GM18870 (cell line): ENCODE results near the gene MTIF2.
"Not testable (repeated sequence)": the region's sequence is repeated elsewhere in the genome, so short reads cannot be mapped to it uniquely, and the experiment has no call there.

Experiments used
- ATAC-seq: cut with Tn5 transposase; IDR thresholded peaks from one replicate; pipeline ENCODE4 v1.9.1; 2021; ENCODE audit warnings: moderate library complexity; ENCODE audit not compliant: unreplicated experiment

The MTIF2 gene, protein sequence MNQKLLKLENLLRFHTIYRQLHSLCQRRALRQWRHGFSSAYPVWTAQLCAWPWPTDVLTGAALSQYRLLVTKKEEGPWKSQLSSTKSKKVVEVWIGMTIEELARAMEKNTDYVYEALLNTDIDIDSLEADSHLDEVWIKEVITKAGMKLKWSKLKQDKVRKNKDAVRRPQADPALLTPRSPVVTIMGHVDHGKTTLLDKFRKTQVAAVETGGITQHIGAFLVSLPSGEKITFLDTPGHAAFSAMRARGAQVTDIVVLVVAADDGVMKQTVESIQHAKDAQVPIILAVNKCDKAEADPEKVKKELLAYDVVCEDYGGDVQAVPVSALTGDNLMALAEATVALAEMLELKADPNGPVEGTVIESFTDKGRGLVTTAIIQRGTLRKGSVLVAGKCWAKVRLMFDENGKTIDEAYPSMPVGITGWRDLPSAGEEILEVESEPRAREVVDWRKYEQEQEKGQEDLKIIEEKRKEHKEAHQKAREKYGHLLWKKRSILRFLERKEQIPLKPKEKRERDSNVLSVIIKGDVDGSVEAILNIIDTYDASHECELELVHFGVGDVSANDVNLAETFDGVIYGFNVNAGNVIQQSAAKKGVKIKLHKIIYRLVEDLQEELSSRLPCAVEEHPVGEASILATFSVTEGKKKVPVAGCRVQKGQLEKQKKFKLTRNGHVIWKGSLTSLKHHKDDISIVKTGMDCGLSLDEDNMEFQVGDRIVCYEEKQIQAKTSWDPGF

DNA sequence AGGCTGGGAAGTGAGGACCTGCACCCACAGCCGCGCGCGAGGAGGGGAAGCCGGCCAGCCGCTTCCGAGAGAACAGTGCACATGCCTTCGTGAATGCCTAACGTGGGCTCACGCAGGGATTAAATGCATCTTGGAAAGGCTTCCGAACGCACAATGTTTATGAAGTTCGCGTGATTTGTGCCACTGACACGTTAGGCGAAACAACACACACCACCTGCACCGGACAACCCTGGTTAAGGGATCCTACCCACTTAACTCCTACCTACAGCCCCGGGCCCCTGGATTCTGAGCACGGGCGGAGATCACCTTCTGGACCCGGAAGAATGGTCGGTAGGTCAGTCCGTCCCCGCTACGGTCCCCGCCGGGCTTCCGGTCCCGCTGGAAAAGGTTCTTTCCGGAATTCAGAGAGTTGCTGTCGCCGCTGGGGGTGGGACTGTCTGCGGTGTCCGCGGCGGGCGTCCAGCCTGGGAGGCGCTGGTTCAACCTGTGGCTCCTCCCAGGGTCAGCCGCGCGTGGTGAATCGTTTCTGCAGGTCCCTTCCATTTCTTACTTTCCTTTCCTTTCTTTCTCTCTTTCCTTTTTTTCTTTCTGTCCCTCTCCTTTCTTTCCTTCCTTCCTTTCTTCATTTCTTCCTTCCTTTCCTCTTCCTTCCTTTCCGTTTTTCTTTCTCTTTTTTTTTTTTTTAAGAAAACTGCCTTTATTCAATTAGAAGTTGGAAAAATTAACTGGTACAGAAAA, at the start of gene MTIF2:
Gene MTIF2, minus strand, starts transcription at position 325 of the 738 bp plus-strand sequence. CDS start 5,373 bp downstream, outside the sequence.
- peak; percentile 92 for ATAC-seq

DNA sequence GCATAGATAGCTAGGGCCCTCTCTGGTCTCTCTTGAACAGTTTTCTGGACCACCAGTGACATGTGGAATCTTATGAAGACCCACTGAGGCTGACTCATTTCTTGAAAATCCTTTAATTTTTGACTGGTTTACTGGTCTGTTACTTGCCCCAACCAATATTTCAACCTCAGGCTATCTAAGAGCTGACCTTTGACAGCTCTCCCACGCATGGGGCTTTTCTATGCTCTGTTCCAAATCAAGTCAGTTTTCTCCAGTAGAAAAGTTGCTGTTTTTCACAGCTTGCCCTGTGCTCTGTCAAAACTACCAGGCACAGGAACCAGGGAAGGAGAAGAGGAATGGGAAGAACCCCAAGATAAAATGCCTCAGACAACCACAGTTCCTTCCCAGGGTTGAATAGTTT, 46.0 kb upstream of the MTIF2 start:
- no peak for ATAC-seq

DNA sequence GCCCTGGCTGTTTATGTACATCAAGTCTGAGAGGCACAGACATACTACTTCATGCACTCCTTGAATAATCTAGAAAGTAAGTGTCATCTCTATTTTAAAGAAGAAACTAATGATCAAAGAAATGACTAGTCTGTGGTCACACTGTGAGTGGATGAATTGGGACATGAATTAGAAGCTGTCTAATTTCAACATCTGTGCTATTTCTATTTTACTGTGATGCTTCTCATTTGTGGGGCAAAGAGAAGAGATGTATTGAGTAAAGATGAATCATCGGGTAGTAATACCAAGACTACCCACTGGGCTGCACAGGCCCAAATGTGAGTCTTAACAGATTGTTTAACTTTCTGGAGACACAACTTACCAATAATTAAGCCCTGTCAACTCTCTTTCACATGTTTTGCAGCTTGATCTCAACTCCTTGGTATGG, 42.4 kb upstream of the MTIF2 start:
- ATAC-seq: peak; percentile 95

DNA sequence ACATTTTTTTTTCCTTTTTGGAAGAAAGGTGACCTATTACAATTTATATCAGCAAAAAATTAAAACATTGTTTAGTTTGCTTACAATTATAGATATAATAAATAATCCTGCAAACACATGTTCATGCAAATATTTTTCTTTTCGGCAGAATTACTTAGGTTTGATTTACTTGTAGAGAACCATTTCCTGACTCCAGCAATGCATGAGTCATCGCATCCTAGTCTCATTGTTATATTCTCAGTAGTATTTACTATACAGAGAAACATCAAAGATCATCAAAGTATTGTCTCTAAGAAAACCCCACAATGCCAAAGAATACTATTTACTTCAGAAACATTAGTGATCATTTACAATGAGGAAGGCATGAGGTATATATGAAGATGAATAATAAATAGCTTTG, 40.4 kb upstream of the MTIF2 start:
- no peak for ATAC-seq

DNA sequence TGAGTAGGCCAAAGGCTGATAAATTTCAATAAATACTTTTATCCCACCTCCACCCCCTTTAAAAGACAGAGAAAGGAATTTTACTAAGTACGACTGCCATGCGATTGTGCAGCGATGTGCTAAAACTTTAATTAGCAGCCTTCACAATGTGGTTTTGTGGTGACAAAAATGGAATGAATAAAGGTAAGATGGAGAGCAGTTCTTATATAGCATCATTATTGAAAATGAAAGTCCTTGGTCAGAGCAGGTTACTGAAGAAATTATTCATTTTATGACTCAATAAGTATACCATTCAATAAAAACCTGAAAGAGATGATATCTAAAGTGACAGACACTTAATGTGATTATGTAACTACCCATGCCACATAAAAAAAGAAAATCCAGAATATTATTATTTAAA, 33.2 kb upstream of the MTIF2 start:
- ATAC-seq: peak; percentile 78

DNA sequence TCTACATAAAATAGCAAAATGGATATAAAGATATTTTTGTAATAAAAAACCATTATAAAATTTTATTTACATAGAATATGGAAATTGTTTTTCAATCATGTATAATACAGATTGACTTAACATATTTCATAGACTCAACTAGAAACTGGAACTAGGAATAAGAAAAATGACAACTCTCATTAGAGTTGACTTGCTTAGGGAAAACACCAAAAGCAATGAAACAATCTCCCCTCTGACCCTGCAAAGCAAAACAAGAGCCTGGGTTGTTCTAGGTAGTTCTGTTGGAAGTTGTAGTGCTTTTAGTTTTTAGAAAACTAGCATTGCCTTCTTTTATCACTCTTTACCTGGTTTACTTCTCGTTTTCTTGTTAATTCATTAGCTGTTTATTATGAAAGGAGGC, 32.2 kb upstream of the MTIF2 start:
- no peak for ATAC-seq

DNA sequence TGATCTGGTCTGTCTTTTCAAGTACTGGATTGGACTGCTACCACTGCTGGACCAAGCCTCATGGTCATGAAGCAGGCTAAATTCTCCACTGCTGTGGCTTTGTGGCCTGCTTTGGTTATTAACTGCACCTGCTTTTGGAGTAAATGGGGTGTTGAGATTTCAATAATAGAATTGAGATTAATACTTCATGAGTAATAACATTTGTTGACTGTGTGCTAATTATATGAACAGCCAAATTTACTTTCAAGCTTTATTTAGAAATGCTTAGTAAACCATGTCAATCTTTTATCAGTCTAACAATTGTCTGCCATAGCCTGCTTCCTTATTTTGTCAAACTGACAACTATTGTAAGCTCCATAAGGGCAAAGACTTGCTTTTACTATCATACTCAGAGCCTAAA, 27.4 kb upstream of the MTIF2 start:
- no peak for ATAC-seq

DNA sequence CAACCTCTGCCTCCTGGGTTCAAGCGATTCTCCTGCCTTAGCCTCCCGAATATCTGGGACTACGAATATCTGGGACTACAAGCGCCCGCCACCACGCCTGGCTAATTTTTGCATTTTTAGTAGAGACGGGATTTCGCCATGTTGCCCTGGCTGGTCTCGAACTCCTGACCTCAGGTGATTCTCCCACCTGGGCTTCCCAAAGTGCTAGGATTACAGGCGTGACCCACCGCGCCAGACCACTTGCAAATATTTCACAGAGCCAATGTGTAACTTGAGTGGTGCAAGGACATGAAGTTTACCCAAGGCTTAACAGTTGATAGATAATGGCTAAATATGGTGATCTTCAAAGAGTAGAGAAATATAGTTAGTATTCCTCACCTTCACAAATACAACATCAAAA, 14.1 kb upstream of the MTIF2 start:
- ATAC-seq: no peak

DNA sequence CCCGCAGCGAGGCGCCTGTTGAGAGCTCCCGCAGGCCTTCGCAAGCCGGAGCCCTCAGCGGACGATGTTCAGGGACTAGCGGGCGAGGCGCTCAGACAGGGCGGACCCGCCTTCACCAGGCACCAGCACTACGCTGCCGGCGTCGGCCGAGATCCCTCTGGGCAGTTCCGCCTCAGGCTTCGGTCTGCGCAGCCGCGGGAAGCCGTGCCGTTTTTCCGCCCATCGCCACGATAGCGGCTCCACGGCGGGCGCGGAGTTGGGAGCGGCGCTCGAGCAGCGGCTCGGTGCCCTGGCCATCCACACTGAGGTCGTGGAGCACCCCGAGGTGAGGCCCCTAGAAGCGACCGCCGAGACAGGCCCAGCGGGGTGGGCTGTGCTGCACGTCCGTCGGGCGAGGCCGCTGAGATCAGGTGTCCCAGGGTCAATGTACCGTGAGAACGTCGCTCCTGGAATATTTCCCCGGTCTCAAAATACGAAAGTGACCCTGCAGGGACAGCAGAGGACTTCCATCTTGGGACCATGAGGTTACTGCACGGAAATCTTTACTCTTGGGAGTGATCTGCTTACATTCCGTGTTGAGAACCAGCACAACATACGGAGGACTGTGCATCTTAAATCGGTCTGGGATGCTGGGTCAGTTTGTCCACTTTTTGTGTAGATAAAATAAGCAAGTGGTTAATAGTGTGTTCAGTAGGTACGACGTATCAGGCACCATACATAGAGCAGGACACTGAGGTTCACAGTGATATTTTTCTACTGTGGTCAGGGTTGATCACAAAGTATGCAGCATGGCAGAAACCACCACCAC, 13.3 kb upstream of the MTIF2 start:
- ATAC-seq: peak; percentile 92

DNA sequence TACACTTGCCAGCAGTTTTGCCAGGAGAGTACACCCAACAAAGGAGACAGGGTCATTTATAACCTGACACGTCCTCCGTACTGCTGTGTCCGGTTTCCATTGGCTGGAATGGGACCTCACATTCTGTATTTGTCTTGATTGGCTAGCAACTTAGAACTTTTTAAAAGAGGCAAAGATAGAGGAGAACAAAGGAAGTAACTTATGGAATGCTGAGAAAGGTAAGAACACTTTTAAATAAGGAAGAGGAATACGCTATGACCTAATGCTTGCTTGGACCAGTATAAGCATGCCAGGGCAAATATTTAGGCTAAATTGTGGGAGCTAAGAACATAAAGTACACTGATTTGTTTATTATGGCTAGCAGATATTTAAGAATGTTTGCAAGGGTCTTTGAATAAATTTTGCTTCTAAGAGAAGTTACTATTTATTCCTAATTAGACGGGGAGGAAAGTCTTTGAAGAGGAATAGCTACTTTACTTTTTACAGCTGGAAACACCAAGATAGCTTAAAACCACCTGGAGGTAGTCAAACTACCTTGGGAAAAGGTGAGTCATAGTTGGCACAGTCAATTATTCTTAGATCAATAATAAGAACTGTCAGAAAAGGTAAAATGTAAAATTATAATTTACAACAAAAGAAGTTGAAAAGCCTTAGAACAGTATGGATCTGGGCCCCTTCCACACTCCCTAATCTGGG, 12.0 kb upstream of the MTIF2 start:
- ATAC-seq: not testable (repeated sequence)

DNA sequence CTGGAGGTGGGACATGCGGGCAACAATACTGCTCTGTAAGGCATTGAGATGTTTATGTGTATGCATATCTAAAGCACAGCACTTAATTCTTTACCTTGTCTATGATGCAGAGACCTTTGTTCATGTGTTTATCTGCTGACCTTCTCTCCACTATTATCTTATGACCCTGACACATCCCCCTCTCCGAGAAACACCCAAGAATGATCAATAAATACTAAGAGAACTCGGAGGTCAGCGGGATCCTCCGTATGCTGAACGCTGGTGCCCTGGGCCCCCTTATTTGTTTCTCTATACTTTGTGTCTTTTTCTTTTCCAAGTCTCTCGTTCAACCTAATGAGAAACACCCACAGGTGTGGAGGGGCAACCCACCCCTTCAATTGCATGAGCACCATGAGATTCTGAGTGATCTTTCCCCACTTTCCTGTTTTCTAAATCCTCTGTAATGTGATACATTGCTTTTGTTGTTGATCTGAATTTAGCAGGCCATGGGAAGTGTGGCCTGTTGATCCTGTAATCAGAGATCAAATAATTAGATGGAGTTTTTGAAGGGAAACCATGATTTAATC, 10.9 kb upstream of the MTIF2 start:
- ATAC-seq: not testable (repeated sequence)

DNA sequence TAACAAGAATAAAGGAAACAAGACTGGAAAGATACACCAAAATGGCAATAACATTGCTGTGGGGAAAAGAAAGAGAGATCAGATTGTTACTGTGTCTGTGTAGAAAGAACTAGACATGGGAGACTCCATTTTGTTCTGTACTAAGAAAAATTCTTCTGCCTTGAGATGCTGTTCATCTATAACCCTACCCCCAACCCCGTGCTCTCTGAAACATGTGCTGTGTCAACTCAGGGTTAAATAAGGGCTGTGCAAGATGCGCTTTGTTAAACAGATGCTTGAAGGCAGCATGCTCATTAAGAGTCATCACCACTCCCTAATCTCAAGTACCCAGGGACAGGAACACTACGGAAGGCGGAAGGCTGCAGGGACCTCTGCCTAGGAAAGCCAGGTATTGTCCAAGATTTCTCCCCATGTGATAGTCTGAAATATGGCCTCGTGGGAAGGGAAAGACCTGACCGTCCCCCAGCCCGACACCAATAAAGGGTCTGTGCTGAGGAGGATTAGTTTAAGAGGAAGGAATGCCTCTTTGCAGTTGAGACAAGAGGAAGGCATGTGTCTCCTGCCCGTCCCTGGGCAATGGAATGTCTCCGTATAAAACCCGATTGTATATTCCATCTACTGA, 10.3 kb upstream of the MTIF2 start:
- ATAC-seq: not testable (repeated sequence)

DNA sequence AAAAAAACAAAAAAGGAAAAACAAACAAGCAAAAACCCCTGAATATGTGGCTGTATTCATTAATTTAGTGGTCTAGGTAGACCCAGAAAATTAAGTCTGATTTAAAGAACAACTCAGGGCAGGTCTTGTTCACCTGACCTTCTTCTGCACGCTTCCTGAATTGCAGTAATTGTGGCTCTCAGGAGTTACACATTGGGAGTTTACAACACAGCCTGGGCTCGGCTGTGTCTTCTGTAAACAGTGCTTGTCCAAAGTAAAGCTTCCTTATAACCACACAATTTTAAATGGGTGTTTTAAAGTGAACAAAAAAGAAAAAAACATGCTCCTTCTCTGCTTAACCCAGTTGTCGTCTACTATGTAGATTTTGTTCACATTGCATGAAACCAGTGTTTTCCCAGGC, 8.3 kb upstream of the MTIF2 start:
- ATAC-seq: no peak

DNA sequence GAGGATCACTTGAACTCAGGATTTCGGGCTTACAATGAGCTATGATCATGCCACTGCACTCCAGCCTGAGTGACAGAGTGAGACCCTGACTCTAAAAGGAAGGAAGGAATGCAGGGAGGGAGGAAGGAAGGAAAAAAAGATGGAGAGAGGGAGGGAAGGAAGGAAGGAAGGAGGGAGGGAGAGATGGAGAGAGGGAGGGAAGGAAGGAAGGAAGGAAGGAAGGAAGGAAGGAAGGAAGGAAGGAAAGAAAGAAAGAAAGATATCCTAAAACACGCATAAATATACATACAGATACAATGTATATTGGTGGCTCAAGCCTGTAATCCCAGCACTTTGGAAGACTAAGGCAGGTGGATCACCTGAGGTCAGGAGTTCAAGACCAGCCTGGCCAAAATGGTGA, 5.3 kb upstream of the MTIF2 start:
- not testable (repeated sequence) for ATAC-seq

DNA sequence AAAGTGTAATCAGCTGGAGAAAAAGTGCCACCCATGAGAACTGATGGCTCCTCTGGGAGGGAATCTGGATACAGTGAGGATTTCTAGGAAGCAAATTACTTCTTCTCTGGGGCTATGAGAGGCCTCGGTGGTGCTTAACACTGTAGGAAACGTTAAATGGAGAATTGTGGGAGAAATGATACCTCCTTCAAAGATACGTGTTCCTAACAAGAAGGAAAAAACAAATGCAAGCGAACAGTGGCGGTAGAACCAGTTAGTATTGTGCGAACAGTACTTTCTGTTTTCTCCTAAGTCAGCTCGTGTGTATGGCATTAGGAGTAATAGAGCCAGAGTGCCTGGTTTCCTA, 587 bp upstream of the MTIF2 start:
- ATAC-seq: no peak

DNA sequence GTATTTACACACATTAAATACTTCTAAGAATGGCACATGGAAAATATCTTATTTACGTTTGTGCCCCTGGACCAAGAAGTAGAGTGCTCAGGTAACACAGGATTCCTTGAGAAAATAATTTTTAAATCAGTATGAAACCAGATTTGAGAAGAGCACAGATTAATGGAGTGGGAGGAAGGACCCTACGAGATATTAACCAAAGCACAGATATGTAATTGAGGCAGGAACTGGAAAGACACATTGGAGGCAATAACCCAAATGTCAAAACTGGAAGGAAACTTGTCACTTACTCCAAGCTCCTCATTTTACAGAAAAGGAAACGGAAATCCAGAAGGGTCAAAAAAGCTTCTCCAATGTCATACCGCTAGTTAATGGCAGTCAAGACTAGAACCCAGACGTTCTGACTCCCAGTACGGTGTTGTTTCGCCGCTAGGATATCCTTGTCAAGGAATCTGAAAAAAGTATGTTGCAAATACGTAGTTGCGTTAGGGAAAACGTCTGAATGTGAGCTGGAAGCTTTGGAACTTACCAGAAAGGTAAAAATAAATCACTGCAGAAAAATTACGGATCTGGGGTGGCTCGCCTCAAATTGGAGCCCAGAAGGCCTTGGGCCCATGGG, 634 bp downstream of the MTIF2 start:
- ATAC-seq: no peak

DNA sequence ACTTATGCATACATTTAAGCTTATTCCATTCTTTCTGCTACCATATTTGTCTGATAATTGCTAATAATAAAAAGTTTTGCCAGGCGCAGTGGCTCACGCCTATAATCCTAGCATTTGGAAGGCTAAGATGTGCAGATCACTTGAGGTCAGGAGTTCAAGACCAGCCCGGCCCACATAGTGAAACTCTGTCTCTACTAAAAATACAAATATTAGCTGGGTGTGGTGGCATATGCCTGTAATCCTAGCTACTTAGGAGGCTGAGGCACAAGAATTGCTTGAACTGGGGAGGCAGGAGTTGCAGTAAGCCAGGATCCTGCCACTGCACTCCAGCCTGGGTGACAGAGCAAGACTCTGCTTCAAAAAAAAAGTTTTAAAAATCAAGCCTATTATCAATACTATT, 9.4 kb downstream of the MTIF2 start:
- ATAC-seq: not testable (repeated sequence)

DNA sequence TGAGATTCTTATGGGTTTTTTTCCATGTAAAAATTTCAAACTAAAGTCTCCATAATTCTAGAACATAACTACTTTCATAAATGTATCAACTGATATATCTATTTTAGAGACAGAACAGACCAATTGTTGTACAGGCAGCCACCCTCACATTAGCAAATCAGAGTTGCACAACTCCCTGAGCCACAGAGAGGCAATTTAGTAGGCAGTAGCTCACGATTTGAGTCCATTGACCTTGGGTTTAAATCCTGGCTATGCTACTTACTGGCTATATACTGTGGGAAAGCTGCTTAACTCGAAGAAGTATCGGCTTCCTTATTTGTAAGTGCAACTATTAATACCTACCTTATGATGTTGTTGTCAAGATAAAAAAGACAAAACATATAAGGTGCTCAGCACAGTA, 16.2 kb downstream of the MTIF2 start:
- ATAC-seq: no peak

DNA sequence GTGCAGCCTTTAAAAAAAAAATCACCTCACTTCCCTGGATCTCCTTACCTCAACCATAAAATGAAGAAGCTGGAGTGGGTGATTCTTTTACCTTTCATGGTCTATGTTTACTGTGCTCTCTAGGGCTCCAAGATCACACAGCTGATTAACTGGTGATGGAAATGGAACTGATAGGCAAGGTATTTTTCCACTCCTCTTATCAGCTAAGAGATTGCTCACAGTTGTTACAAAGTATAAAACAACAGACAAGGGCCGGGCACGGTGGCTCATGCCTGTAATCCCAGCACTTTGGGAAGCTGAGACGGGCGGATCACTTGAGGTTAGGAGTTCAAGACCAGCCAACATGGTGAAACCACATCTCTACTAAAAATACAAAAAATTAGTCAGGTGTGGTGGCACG, 22.0 kb downstream of the MTIF2 start:
- ATAC-seq: no peak
